Caki2 (cell line): ENCODE data around the gene DOK1. TPM values are rescaled to one million over a fixed set of nuclear protein-coding genes. Genes with fewer than 3 reads are reported as not detected.

Source experiments
- DNase-seq: peaks from one replicate; pipeline ENCODE4 v3.0.0-alpha.2; 2015; ENCODE audit warnings: low read depth
- in situ Hi-C: cut with HindIII; loops from 2 replicates; pipeline ENCODE4 v1.10.0; 2016; ENCODE audit warnings: low sequenced_read_pairs, low pct_unique_long_range_greater_than_20kb, mixed read lengths
- total RNA-seq: library from RNA; depleted of rRNA; stranded (reverse); fragments of >200 nt; shearing (Covaris generic); gene quantifications from 2 replicates; pipeline ENCODE4 v1.2.3, GENCODE V29; 2014; ENCODE audit warnings: low replicate concordance

DOK1 gene
- total RNA-seq, 1 experiment from 2014 or later: 21.9 TPM

DNA sequence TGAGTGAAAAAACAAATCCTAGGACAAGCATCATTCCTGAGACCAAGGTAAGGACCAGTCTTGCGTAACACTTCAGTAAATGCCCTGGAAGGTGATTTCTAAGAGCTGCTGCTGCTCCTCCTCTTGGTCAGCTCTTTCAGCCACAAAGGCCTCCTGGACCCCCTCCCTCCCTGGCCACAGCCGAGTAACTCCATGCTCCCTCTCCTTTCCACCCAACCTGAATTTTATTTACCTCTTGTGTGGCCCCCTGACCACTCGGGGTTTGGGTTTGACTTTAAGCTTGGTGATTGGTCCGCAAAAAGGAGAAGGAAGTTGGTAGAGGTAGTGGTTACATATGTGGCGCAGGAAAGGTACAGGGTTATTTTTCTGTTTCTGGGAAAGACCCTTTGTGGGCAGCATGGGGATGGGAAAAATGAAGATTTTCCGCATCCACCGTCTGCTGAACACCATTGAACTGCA lies 15.6 kb upstream of the DOK1 start:
- DNase-seq: no peak
- in situ Hi-C loops: no loop called here

- in situ Hi-C loops: no loop called here
- DNase-seq: no peak
Measured at GRCh38 chr2:74540291-74540690, 14.2 kb upstream of the DOK1 start.

DNA sequence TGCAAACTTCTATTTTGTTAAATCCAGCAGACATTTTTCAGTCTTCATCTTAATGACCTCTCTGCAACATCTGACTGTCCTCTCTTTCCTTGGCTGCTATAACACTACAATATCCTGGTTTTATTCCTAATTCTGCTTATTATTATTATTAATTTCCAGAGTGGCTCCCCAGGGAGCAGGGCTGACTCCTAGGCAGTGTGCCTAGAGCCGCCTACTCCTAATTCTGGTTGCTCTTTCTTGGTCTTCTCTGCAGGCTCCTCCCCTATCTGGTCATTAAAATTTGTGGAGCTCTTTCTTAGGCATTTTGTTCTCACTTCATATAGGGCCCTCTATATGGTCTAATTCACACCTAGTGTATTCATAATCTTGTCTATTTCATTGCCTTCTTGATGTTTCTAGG lies 11.5 kb upstream of the DOK1 start:
- no peak for DNase-seq
- in situ Hi-C loops: no loop called here

GRCh38 chr2:74544634-74545033 lies 9.9 kb upstream of the DOK1 start:
- in situ Hi-C loops: no loop called here
- no peak for DNase-seq

DNA sequence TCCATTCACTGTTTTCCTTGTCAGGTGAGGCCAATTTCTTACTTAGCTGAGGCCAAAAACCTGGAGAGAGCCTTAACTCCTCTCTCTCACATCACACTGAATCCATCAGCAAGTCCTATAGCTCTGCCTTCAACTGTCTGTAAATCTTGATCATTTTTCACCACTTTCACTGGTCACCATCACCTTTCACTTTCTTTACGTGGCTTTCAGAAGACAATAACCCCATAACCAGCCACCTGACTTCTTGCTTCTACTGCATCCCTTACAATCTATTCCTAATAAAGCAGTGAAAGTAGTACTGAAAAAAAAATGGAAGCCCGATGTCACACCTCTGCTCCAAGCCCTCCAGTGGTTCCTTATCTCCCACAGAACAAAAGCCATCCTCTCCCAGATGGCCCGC lies 8.5 kb upstream of the DOK1 start:
- no peak for DNase-seq
- in situ Hi-C loops: no loop called here

DNA sequence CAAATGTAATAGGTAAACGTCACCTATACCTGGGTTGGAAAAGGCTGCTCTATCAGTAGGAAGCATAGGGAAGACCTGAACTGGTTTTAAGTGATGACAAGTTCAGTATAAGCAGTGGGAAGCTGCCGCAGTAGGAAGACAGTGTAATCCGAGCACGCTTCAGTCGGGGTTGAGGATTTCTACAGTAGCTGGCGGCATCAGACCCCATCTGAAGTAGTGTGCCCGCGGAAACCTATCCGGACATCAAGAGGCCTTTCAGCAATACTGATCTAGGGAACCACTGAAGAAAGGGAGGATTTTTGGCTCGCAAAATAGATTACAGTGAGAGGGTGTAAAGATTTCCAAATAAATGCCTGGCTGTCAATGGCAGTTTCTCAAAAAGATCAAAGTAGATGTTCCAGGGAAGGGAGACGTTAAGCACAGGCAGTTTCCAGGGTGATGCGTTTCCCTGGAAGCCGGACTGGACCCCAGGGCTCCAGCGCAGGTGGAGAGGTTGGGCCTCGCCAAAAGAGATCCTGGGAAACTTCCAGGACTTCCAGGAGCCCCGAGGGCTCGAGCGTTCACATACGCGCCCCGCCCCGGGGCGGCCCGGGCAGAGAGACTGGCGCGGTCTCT lies 6.1 kb upstream of the DOK1 start:
- no peak for DNase-seq
- in situ Hi-C loops: no loop called here

- peak; percentile 71 for DNase-seq
- in situ Hi-C loops: no loop called here
Measured at GRCh38 chr2:74548900-74549826, 5.4 kb upstream of the DOK1 start.

- in situ Hi-C loops: no loop called here
- no peak for DNase-seq
Measured at GRCh38 chr2:74550231-74550630, 4.3 kb upstream of the DOK1 start.

- in situ Hi-C loops: no loop called here
- DNase-seq: no peak
Measured at GRCh38 chr2:74551530-74551929, 3.0 kb upstream of the DOK1 start.

DNA sequence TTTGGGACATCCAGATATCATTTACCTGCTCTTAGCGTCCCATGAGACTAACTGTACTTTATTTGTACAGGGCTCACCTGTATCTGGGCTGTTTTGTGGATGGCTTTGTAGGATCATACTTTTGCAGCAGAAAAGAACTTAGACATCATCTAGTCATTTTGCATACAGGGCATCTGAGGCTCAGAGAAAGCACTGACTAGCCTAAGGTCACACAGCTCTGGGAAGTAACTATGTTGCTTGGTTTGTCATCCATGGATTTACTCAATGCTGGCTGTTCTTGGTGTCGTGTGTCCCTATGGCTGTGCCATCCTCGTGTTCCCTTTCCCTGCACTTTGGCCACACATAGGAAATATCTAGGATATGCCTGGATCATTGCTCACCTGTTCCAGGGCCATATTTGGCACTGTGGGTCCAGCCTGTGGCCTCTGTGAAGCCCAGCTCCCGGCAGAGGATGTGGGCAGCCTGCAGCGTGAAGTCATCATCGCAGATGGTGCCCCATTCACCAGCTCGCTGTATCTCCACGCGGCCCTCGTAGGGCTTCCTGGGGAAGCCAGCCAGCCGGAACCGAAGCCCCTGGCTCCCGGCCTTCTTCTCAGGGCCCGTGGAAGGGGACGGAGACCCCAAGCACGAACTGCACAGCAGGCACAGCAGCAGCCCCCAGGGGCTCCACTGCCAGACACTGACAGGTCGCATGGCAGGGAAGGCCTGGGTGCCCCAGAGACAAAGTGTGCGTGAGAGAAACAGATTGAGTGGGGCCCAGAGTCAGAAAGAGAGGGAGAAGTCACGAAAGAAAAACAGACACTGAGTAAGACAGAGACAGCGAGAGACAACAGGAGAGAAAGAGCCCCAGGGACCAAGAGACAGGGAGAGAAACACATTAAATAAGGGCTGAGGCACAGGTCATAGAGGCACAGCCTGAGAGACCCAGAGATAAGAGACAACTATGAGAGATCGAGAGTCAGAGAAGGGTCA lies 2.3 kb upstream of the DOK1 start:
- in situ Hi-C loops: no loop called here
- no peak for DNase-seq

GRCh38 chr2:74552914-74553811 lies 1.4 kb upstream of the DOK1 start:
- DNase-seq: no peak
- in situ Hi-C loops: no loop called here

DNA sequence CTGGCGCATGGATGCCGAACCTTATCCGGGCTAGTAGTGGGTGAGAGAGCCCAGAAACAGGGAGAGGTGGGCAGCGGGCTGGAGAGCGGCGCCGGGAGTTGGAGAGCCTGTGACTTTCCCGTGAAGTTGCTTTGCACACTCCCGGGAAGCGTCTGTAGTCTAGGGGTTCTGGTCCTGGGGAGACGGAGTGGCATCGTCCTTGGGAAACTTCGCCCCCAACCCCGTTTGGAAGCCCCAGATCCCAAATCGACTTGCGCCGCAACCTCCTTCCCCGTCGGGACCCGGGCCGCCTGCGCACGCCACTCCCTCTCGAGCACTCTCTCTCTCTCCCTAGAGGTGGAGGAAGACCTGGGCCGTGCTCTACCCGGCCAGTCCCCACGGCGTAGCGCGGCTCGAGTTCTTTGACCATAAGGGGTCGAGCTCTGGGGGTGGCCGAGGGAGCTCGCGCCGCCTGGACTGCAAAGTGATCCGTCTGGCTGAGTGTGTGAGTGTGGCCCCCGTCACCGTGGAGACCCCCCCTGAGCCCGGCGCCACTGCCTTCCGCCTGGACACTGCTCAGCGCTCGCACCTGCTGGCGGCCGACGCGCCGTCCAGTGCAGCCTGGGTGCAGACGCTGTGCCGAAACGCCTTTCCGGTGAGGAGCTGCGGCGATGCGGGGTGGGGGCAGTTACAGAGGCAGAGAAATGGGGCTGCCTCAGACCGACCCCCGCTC lies 456 bp downstream of the DOK1 start:
- DNase-seq: no peak

GRCh38 chr2:74555610-74556103 lies 1.1 kb downstream of the DOK1 start:
- in situ Hi-C loops: no loop called here
- DNase-seq: no peak

More for the DNA sequence above, 456 bp downstream of the DOK1 start:
- in situ Hi-C loops: no loop called here

GRCh38 chr2:74556159-74556558 lies 1.6 kb downstream of the DOK1 start:
- DNase-seq: no peak
- in situ Hi-C loops: no loop called here

- in situ Hi-C loops: no loop called here
- no peak for DNase-seq
Measured at GRCh38 chr2:74556831-74557370, 2.4 kb downstream of the DOK1 start.

DNA sequence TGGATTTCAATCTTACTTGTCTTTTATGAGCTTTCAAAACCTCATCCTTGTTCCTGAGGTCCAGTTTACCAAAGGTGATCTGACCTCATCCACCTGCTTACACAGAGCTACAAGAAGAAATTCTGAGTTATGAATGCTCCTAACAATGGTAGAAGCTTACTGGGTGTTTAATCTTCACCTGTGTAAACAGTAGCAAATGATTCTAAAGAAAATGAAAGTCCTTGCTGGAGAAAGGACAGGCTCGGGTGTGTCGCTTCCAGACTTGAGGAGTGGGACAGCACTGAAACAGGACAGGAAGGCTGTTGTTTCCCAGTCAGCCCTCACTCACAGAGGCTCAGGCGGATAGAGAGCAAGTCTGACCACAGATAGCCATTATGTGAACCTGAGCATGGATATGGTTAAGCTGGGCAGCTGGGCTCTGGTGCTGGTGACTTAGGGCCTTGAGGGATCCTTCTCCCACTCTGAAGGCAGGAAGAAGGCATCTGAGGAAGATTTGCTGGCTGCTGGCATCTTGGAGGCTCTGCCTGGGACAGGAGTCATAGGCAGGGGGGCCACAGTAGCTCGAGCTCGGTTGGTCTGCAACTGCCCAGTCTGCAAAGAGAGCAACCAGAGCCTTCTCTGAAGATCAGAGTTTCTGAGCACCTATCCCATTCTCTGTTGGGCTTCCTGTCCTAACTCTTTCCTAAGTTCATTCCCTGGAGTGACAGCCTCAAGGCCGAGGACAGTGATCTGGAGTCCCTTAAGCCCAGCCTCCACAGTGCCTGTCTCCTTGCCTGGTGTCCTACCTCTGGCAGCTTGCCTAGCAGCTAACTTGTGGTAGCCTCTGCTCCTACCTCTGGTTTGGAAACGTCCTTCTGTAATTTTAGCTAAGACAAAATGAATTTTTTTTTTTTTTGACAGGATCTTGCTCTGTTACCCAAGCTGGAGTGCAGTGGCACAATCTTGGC lies 4.0 kb downstream of the DOK1 start:
- DNase-seq: no peak
- in situ Hi-C loops: no loop called here
